ENCODE data around the gene ZBTB32.
"Not testable (repeated sequence)": the region's sequence is repeated elsewhere in the genome, so short reads cannot be mapped to it uniquely, and the experiment has no call there.

Gene ZBTB32, protein sequence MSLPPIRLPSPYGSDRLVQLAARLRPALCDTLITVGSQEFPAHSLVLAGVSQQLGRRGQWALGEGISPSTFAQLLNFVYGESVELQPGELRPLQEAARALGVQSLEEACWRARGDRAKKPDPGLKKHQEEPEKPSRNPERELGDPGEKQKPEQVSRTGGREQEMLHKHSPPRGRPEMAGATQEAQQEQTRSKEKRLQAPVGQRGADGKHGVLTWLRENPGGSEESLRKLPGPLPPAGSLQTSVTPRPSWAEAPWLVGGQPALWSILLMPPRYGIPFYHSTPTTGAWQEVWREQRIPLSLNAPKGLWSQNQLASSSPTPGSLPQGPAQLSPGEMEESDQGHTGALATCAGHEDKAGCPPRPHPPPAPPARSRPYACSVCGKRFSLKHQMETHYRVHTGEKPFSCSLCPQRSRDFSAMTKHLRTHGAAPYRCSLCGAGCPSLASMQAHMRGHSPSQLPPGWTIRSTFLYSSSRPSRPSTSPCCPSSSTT

GRCh38 chr19:35704218-35704617 is at the start of gene ZBTB32:
TSS of gene ZBTB32 (plus strand) at chr19:35704558. CDS start at chr19:35714627, 10,069 bp downstream.
- DNase-seq (ENCODE audit: low read depth, low spot score) = no peak

DNA sequence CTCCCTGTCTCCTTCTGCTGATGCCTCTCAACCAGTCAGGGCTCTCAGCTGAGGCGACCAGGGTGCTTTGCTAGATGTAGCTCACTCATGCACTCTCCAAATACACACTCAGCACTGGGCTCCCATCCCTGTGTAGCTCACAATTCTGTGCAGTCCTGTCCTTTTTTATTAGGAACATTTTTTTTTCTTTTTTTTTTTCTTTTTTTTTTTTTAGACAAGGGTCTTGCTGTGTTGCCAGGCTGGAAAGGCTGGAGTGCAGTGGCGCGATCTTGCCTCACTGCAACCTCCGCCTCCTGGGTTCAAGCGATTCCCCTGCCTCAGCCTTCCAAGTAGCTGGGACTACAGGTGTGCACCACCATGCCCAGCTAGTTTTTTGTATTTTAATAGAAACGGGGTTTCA is 49.5 kb upstream of the ZBTB32 start:
- DNase-seq (ENCODE audit: low read depth, low spot score) = not testable (repeated sequence)

GRCh38 chr19:35655600-35655999 is 48.8 kb upstream of the ZBTB32 start:
- DNase-seq (ENCODE audit: low read depth, low spot score) = no peak

GRCh38 chr19:35656700-35657099 is 47.7 kb upstream of the ZBTB32 start:
- no peak for DNase-seq (ENCODE audit: low read depth, low spot score)

- no peak for DNase-seq (ENCODE audit: low read depth, low spot score)
Observed at GRCh38 chr19:35657904-35658700, 46.3 kb upstream of the ZBTB32 start.

DNA sequence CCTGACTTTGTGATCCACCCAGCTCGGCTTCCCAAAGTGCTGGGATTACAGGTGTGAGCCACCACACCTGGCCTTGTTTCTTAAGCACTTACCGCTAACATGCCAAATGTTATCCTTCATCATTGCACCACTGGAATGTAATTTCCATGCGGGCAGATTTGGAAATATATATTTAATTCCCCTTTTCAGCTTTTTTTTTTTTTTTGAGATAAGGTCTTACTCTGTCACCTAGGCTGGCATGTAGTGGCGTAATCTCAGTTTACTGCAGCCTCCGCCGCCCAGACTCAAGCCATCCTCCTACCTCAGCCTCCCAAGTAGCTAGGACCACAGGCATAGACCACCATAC is 42.4 kb upstream of the ZBTB32 start:
- no peak for DNase-seq (ENCODE audit: low read depth, low spot score)

DNA sequence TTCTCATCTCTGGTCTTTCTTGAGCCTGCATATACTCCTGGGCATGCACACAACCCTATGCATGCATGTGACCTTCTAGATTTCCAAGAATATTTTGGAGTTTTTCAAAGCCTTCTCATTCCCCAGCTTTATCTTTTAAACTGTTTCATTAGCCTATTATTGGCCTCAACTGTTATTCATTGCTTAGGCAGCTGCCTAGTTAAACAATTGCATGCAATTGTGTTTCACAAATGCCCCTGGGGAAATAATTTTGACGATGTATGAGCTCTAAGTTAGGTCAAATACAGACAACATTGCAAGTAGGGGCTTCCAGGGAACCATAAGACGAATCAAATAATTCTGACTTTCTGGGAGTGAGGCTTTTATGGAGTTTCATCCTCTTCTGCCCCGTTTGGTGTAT is 40.4 kb upstream of the ZBTB32 start:
- DNase-seq (ENCODE audit: low read depth, low spot score) = no peak

DNA sequence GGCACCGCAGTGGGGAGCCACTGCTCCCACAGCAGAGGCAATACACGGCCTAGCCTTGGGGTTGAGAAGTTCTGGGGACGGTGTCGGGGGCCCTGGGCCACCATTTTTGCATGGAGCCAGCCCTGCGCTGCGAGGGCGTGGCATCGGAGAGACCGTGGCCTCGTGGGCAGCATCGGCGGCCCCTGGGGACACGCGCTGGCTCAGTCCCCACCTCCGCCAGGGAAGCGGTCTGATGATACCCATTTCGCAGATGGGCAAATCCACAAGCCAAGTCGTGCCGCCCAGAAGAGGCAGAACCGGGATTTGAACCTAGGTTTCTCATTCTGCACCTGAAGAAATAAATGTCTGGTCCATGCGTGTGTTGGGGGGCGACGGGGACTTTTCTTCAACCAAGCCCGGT is 39.2 kb upstream of the ZBTB32 start:
- no peak for DNase-seq (ENCODE audit: low read depth, low spot score)

- no peak for DNase-seq (ENCODE audit: low read depth, low spot score)
Observed at GRCh38 chr19:35665604-35666003, 38.8 kb upstream of the ZBTB32 start.

GRCh38 chr19:35666251-35666913 is 38.0 kb upstream of the ZBTB32 start, which contains the start of gene UPK1A:
TSS of gene UPK1A (plus strand) at chr19:35666517. CDS start at chr19:35666813, 296 bp downstream.
- DNase-seq (ENCODE audit: low read depth, low spot score) = no peak

DNA sequence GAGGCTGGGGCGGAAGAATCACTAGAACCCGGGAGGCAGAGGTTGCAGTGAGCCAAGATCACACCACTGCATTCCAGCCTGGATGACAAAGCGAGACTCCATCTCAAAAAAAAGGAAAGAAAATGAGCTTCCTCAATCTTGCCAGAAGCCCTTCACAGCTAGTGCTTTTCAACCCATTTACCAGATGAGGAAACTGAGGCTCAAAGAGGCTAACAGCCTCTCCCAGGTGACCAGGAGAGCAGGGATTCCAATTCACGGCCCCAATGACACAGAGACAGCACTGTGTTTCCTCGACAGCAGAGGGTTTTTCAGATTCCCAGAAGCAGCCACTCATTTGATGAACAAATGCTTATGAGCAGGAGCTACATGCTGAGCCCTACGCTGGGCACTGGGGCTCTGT is 34.8 kb upstream of the ZBTB32 start:
- no peak for DNase-seq (ENCODE audit: low read depth, low spot score)

DNA sequence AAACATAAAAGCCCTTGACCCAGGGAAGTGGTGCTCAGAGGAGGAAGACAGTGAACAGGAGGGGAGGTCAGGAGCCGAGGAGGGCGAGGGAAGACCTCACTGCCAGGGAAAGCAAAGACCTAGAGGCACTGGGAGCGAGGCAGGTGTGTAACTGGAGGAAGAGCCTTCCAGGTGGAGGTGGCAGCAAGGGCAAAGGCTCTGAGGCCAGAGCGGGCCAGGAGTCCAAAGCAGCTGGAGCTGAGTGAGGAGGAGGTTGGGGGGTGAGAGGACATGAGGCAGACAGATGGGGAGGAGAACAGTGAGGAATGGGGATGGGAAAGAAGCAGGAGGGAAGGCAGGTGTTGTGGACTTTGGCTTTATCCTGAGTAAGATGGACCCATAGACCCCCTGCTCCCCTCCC is 34.4 kb upstream of the ZBTB32 start:
- DNase-seq (ENCODE audit: low read depth, low spot score) = no peak

GRCh38 chr19:35670686-35671085 is 33.7 kb upstream of the ZBTB32 start:
- no peak for DNase-seq (ENCODE audit: low read depth, low spot score)

DNA sequence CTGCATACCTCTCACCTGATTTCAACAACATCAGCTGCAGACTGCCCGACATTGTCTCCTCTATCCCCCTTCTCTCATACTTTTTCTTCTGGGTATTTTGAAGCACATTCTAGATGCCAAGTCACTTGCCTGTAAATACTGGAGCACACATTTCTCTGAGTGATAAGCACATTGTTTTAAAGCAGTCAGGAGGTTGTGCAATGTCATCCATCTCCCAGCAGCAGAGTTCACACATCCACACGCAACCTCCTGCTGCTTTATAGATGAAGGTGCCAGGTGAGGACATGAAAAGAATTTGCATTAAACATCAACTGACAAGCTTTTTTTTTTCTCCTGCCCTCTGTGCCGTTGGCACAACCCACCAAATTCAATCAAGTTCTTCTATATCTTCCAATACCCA is 32.5 kb upstream of the ZBTB32 start:
- no peak for DNase-seq (ENCODE audit: low read depth, low spot score)

DNA sequence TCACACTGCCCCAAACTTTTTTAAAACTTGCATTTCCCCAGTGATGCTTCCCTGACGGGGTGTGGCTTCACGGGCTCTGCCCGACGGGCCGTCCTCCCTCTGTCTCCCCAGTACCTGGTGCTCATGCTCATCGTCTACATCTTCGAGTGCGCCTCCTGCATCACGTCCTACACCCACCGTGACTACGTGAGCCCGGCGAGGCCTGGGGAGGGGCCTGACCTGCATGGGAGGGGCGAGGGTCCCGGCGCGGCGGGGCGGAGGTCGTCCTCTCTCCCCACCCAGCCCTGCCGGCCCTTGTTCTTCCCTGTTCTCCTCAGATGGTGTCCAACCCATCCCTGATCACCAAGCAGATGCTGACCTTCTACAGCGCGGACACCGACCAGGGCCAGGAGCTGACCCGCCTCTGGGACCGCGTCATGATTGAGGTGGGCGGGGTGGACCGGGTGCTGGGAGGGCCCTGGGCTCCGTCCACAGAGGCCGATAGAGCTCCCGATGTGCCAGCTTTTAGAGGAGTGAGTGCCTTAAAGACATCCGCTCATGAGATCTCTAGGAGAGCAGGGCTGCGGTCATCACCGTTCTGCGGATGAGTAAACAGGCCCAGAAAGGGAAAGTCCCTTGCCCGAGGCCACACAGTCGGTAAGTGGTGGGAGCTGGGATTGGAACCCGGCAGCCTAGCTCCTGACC is 31.1 kb upstream of the ZBTB32 start:
- no peak for DNase-seq (ENCODE audit: low read depth, low spot score)

DNA sequence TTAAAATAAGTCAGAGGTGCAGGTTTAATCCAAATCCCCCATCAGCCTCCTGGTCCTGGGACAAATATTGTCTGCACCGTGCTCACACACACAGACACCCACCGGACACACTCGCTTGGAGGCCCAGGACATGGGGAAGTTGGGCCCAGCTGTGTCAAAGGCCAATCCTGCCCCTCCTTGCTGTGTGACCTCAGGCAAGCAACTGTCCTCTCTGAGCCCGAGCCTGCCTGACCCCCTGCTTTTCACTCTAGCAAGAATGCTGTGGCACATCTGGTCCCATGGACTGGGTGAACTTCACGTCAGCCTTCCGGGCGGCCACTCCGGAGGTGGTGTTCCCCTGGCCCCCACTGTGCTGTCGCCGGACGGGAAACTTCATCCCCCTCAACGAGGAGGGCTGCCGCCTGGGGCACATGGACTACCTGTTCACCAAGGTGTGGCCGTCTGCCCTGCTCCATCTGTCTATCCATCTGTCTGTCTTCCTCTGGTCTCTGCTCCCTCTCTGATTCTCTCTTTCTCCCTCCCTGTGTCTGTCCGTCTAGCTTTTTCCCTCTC is 28.7 kb upstream of the ZBTB32 start:
- no peak for DNase-seq (ENCODE audit: low read depth, low spot score)

- no peak for DNase-seq (ENCODE audit: low read depth, low spot score)
Observed at GRCh38 chr19:35689836-35690235, 14.5 kb upstream of the ZBTB32 start.

- not testable (repeated sequence) for DNase-seq (ENCODE audit: low read depth, low spot score)
Observed at GRCh38 chr19:35691106-35691505, 13.3 kb upstream of the ZBTB32 start.

GRCh38 chr19:35692010-35692409 is 12.3 kb upstream of the ZBTB32 start:
- DNase-seq (ENCODE audit: low read depth, low spot score) = no peak

DNA sequence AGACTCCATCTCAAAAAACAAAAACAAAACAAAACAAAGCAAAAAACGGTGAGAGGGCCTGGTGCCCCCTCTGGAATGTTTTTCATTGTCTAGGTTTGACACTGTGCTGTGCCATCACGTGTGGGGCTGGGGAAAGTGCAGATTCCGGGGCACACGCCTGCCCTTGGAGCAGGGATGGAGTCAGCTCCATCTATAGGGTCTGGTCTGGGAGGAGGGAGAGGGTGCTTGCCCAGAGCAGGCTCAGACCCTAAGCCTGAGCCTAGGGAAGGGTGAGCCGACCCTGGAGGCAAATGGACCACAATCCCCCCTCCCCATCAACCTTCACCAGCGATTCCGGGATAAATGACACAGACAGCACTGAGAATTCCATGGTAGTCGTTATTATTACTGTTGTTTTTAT is 10.9 kb upstream of the ZBTB32 start:
- no peak for DNase-seq (ENCODE audit: low read depth, low spot score)

DNA sequence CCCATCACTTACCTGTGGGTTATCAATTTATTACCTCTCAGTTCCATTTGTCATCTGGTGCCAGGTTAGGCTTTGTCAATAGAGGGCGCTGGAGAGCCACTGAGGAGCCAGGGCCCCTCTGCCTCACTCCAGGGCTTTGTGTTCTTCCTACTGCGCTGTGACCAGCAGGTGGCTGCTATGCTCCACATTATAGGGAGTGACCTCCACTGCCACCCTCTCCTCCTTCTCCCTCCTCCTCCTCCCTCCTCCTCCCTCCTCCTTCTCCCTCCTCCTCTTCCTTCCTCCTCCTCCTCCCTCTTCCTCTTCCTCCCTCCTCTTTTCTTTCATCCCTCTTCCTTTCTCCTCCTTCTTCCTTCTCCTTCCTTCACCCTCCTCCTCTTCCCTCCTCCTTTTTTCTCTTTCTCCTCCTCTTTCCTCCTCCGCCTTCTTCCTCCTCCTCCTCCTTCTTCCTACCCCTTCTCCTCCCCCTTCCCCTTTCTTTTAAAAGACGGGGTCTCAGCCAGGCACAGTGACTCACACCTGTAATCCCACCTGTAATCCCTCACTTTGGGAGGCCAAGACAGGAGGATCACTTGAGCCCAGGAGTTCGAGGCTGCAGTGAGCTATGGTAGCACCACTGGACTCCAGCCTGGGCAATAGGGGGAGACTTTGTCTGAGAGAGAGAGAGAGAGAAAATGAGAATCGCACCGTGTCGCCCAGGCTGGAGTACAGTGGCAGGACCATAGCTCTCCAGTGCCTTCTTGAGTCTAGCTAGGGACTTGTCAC is 10.3 kb upstream of the ZBTB32 start:
- DNase-seq (ENCODE audit: low read depth, low spot score) = no peak

All from iPS DF 19.7 (cell line).